ENCODE results near the gene HNRNPA0. TPM values are rescaled to one million over a fixed set of nuclear protein-coding genes. Genes with fewer than 3 reads are reported as not detected.

Gene HNRNPA0
- total and polyA plus RNA-seq, 9 donors, result 16.9 to 52.9 (median 41.5) TPM

DNA sequence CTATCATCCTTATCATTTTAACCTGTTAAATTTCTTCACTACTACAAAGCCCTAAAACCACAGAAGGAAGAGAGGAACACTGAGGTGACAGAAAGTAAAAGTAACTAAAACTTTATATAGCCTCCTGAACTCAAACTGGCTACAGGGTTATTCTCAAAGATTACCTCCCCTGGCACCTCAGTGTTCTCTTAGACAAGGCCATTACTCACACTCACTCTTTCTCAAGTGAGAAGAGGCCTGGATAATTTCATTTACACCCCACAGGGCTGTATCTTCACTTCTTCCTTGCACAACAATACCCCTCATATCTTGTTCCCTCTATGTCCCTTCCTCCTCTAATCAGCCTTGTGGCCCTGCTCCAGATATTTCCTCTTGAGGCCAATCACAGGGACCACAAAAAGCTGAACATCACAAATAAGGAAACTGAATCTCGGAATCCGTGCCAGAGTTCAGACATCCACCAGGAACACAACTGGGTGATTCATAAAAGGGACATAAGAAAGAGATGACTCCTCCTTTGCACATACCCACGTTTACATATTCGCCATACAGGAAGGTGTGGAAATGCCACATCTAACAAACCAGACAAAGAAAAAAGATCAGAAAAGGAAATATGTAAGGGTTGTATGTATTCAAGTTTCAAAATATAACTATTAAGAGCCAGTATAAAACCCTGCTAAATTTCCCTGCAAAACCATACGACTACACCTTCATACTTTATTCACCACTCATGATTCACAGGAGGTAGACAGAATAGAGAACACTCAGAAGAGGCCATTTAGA is 16.6 kb downstream of the HNRNPA0 start:
- H3K9me3 ChIP-seq, result no peaks in the 10 kb centered on the region
- WGBS, 3 donors, result 68 to 82% (median 77%) methylated on average over 5 of the region's 5 CpGs
- H3K27ac ChIP-seq, result no peak overlapping the region
- intact Hi-C loops (cut with DNase I), result loop anchor here in 1 of 4 donors (5.0 kb wide), 1 partner anchor 80 kb away; no protein-coding TSS in a partner anchor
- TF ChIP-seq POLR2A (IDR thresholded peaks at IDR 0.05), result no peak
- no peak for TF ChIP-seq EP300 (IDR thresholded peaks at IDR 0.05)
- H3K4me3 ChIP-seq, result no peak overlapping the region
- peaks cover 2% of the 10 kb centered on the region for H3K4me1 ChIP-seq (ENCODE audit: insufficient read depth)
- no peaks in the 10 kb centered on the region for H3K36me3 ChIP-seq
- no peaks in the 10 kb centered on the region for H3K27me3 ChIP-seq
- no peak for DNase-seq

DNA sequence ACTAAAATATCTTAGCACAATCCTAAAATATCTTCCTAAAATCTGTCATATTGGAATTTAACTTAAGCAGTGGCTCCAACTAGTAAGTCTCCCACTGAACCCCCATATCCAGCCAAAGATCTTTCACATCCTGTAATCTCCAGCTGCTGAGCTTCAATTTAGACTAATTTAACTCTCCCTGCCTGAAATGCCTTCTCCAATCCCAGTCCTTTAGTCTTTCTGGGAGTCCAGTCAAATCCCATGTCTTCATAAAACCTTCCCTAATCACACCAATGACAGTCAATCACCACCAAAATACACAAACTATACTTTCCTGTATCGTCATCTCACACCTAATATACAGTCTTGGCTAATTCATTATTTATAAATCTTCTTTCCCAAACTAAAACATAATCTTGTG is 17.7 kb downstream of the HNRNPA0 start:
- no peaks in the 10 kb centered on the region for H3K9me3 ChIP-seq
- H3K4me3 ChIP-seq, result no peak overlapping the region
- intact Hi-C loops (cut with DNase I), result loop anchor here in 1 of 4 donors (5.0 kb wide), 1 partner anchor 79 kb away; no protein-coding TSS in a partner anchor
- 83 to 87% (median 85%) methylated on average over 1 of the region's 1 CpG for WGBS, 3 donors
- no peak for DNase-seq
- no peak overlapping the region for H3K27ac ChIP-seq
- no peaks in the 10 kb centered on the region for H3K36me3 ChIP-seq
- TF ChIP-seq, protein P1, sequence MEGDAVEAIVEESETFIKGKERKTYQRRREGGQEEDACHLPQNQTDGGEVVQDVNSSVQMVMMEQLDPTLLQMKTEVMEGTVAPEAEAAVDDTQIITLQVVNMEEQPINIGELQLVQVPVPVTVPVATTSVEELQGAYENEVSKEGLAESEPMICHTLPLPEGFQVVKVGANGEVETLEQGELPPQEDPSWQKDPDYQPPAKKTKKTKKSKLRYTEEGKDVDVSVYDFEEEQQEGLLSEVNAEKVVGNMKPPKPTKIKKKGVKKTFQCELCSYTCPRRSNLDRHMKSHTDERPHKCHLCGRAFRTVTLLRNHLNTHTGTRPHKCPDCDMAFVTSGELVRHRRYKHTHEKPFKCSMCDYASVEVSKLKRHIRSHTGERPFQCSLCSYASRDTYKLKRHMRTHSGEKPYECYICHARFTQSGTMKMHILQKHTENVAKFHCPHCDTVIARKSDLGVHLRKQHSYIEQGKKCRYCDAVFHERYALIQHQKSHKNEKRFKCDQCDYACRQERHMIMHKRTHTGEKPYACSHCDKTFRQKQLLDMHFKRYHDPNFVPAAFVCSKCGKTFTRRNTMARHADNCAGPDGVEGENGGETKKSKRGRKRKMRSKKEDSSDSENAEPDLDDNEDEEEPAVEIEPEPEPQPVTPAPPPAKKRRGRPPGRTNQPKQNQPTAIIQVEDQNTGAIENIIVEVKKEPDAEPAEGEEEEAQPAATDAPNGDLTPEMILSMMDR (IDR thresholded peaks at IDR 0.05), result no peak
- TF ChIP-seq POLR2A (IDR thresholded peaks at IDR 0.05), result no peak
- TF ChIP-seq EP300 (IDR thresholded peaks at IDR 0.05), result no peak
- peaks cover 2% of the 10 kb centered on the region for H3K4me1 ChIP-seq (ENCODE audit: insufficient read depth)
- no peaks in the 10 kb centered on the region for H3K27me3 ChIP-seq

DNA sequence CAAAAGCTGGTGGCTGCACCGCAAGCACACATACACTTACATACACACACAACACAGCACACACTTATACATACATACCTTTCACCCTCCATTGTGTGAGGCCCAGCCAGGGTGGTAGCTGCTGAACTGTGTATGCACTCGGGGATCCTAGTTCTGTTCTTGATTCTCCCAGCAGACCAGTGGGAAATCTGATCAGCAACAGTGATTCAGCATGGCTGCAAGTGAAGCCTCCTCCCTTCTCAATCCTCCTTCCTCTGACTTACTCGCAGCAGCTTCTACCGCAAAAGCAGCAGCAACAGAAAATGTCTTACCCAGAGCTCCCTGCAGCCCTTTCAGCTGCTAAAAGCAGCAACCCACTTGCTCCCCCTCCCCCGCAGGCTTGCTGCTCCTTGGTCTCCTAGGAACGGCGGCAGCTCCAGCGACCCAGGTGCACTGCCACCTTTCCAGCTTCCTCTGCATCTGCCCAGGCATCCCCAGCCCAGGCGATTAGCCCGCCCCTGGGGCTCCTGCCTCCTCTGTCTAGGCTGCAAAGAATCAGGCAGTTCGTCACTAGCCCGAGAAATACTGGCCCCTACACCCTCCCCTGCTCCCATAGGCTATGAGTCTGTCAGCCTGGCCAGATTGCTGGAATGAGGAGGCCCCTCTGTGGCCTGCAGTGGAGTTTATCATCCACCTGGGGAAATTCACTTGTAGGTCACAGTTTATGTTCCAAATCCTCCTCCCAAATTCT is 18.4 kb downstream of the HNRNPA0 start, which contains the start of gene KLHL3:
Gene KLHL3 (minus strand): TSS at position 535 of the 730 bp plus-strand sequence. CDS start 443 bp downstream, at position 92.
- no peak for TF ChIP-seq POLR2A (IDR thresholded peaks at IDR 0.05)
- no peak for TF ChIP-seq EP300 (IDR thresholded peaks at IDR 0.05)
- TF ChIP-seq, protein P1 (IDR thresholded peaks at IDR 0.05), result no peak
- H3K9me3 ChIP-seq, result no peaks in the 10 kb centered on the region
- WGBS, 3 donors, result 1% methylated on average over 12 of the region's 12 CpGs
- H3K36me3 ChIP-seq, result no peaks in the 10 kb centered on the region
- peaks cover 2% of the 10 kb centered on the region for H3K4me1 ChIP-seq (ENCODE audit: insufficient read depth)
- peak; percentile 19 to 47 (median 41) for DNase-seq
- H3K4me3 ChIP-seq, result peak within 1 kb of the TSS; percentile 31
- H3K27ac ChIP-seq, result no peak within 1 kb of the TSS
- intact Hi-C loops (cut with DNase I), result loop anchor here in 1 of 4 donors (5.0 kb wide), 1 partner anchor 78 kb away; no protein-coding TSS in a partner anchor
- no peaks in the 10 kb centered on the region for H3K27me3 ChIP-seq

DNA sequence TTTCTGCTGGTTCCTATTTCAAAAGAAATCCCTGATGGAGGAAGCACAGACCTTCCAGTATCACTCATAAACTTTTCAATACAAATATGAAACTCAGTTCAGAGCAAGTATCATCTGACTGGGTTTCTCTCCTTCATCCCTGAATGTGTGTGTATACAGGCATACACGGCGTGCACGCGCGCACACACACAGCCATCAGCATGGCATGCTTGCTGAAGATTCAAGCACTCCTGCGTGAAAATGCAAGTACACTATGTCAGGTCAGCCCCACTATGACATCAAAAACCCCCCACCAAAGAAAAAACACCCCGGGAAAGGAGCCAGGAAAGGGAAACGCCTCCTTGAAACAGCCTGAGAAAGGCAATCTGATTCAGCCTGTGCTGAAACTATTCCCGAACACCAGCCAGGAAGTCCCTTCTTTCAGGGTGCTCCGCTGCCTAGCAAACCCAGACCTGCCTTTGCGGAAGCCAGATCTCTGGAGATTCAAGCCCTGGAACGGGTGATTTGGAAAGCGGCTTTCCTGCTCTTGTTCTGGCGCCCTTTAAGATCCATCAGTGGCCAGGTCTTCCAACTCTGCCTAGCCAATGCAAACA is 19.1 kb downstream of the HNRNPA0 start:
- H3K4me1 ChIP-seq (ENCODE audit: insufficient read depth), result peaks cover 2% of the 10 kb centered on the region
- H3K9me3 ChIP-seq, result no peaks in the 10 kb centered on the region
- intact Hi-C loops (cut with DNase I), result loop anchor here in 1 of 4 donors (5.0 kb wide), 1 partner anchor 78 kb away; no protein-coding TSS in a partner anchor
- TF ChIP-seq, protein P1 (IDR thresholded peaks at IDR 0.05), result no peak
- TF ChIP-seq POLR2A (IDR thresholded peaks at IDR 0.05), result no peak
- no peak for TF ChIP-seq EP300 (IDR thresholded peaks at IDR 0.05)
- H3K27me3 ChIP-seq, result no peaks in the 10 kb centered on the region
- H3K36me3 ChIP-seq, result no peaks in the 10 kb centered on the region
- H3K4me3 ChIP-seq, result peak overlapping the region; percentile 31
- H3K27ac ChIP-seq, result no peak overlapping the region
- DNase-seq, result peak; percentile 14 to 45 (median 28)
- WGBS, 3 donors, result 1 to 5% (median 1%) methylated on average over 14 of the region's 14 CpGs
